Cardiac muscle cell (in vitro differentiated cells and primary cell): ENCODE data around the gene HMCN1. TPM values are rescaled to one million over a fixed set of nuclear protein-coding genes. Genes with fewer than 3 reads are reported as not detected.

ENCODE experiments used
- DNase-seq, 2 donors: peaks; one replicate each; pipeline versions ENCODE4 v3.0.0 to v3.0.0-alpha.2; 2010 to 2017; ENCODE audit warnings: low read depth in 1 of 2, low spot score in 1 of 2
- H3K27ac ChIP-seq: fragments of 200-600 bp; sonication (generic); 2 replicates; pipeline ENCODE4 v1.5.1; 2016
- H3K27me3 ChIP-seq: fragments of 200-600 bp; sonication (generic); 2 replicates; pipeline ENCODE4 v1.6.0; 2016; ENCODE audit warnings: control low read depth
- H3K36me3 ChIP-seq: fragments of 200-600 bp; sonication (generic); 2 replicates; pipeline ENCODE4 v1.5.1; 2016; ENCODE audit warnings: control low read depth
- H3K4me1 ChIP-seq: fragments of 200-600 bp; sonication (generic); 2 replicates; pipeline ENCODE4 v1.8.1; 2017; ENCODE audit warnings: low read depth, mild to moderate bottlenecking, mixed run types
- H3K4me3 ChIP-seq: fragments of 200-600 bp; sonication (generic); 2 replicates; pipeline ENCODE4 v1.5.1; 2016; ENCODE audit warnings: mild to moderate bottlenecking
- H3K9me3 ChIP-seq: fragments of 200-600 bp; sonication (generic); 2 replicates; pipeline ENCODE4 v1.5.1; 2017; ENCODE audit warnings: low read depth, mild to moderate bottlenecking, control low read depth
- CTCF ChIP-seq: IDR thresholded peaks from 2 replicates; pipeline ENCODE4 v1.5.1; 2012; ENCODE audit warnings: low read depth, mild to moderate bottlenecking, low read length
- polyA plus RNA-seq: library from polyadenylated mRNA; unstranded; fragments of >200 nt; fragmentation: Nextera tagmentation; extraction: Ambion mirVana; gene quantifications from 2 replicates; pipeline ENCODE4 v1.2.1, GENCODE V29; 2016
- total RNA-seq: library from RNA; depleted of rRNA; stranded (reverse); fragments of >200 nt; gene quantifications from 2 replicates; pipeline ENCODE4 v1.2.3, GENCODE V29; 2016

Gene HMCN1
- total and polyA plus RNA-seq, 2 experiments from 2014 or later = 4.9 to 28.5 TPM

- TF ChIP-seq CTCF = no peak
- DNase-seq = no peak
- Histone ChIP-seq H3K27me3 (no peaks in the 10 kb centered on the region), H3K9me3 (no peaks in the 10 kb centered on the region), H3K36me3 (peaks cover 3% of the 10 kb centered on the region), H3K27ac (no peak overlapping the region), H3K4me3 (no peak overlapping the region), H3K4me1 (peaks cover 4% of the 10 kb centered on the region)
These were observed 250.1 kb downstream of the HMCN1 start for GRCh38 chr1:185984113-185984836.

GRCh38 chr1:185987611-185988321 lies 253.6 kb downstream of the HMCN1 start:
- H3K27ac ChIP-seq = no peak overlapping the region
- DNase-seq = no peak
- H3K4me1 ChIP-seq = peaks cover 4% of the 10 kb centered on the region
- no peak for TF ChIP-seq CTCF
- no peak overlapping the region for H3K4me3 ChIP-seq
- no peaks in the 10 kb centered on the region for H3K27me3 ChIP-seq
- H3K9me3 ChIP-seq = no peaks in the 10 kb centered on the region
- peaks cover 13% of the 10 kb centered on the region for H3K36me3 ChIP-seq

GRCh38 chr1:185990565-185990964 lies 256.4 kb downstream of the HMCN1 start:
- Histone ChIP-seq H3K4me1 (no peaks in the 10 kb centered on the region), H3K27ac (no peak overlapping the region), H3K4me3 (no peak overlapping the region), H3K36me3 (peaks cover 13% of the 10 kb centered on the region), H3K27me3 (no peaks in the 10 kb centered on the region), H3K9me3 (no peaks in the 10 kb centered on the region)
- no peak for TF ChIP-seq CTCF
- DNase-seq = no peak

- no peak overlapping the region for H3K4me3 ChIP-seq
- H3K27ac ChIP-seq = no peak overlapping the region
- H3K36me3 ChIP-seq = peaks cover 13% of the 10 kb centered on the region
- TF ChIP-seq CTCF = no peak
- no peaks in the 10 kb centered on the region for H3K4me1 ChIP-seq
- no peaks in the 10 kb centered on the region for H3K27me3 ChIP-seq
- no peak for DNase-seq
- H3K9me3 ChIP-seq = no peaks in the 10 kb centered on the region
These were observed 257.1 kb downstream of the HMCN1 start for GRCh38 chr1:185991266-185991665.

- DNase-seq = peak in 1 of 2 donors; percentile 66
- H3K4me3 ChIP-seq = no peak overlapping the region
These were observed 262.0 kb downstream of the HMCN1 start for GRCh38 chr1:185996211-185996610.

More at GRCh38 chr1:185996211-185996610, 262.0 kb downstream of the HMCN1 start:
- TF ChIP-seq CTCF = no peak
- no peaks in the 10 kb centered on the region for H3K27me3 ChIP-seq
- H3K4me1 ChIP-seq = no peaks in the 10 kb centered on the region
- H3K9me3 ChIP-seq = no peaks in the 10 kb centered on the region
- no peak overlapping the region for H3K27ac ChIP-seq
- peaks cover 4% of the 10 kb centered on the region for H3K36me3 ChIP-seq
